ENCODE data around the gene S100A13.

S100A13 gene

GRCh38 chr1:153609585-153609907 is 17.8 kb downstream of the S100A13 start:
- Histone ChIP-seq H3K27me3 (replicated peaks in 2 of 5; ENCODE audit: control insufficient read depth in 4 of 5, insufficient read depth in 5 of 5, low read length in 4 of 5) (no peaks in the 10 kb centered on the region), H3K27ac (ENCODE audit: insufficient read depth in 1 of 2, low read depth in 1 of 2, low read length in 2 of 2, poor library complexity in 1 of 2, severe bottlenecking in 2 of 2) (no peak overlapping the region), H3K36me3 (ENCODE audit: control insufficient read depth in 4 of 4, insufficient read depth in 4 of 4, low read length in 3 of 4) (no peaks in the 10 kb centered on the region), H3K4me1 (ENCODE audit: control extremely low read depth in 1 of 4, control insufficient read depth in 4 of 4, insufficient read depth in 4 of 4, low read length in 3 of 4) (peaks cover 0 to 24% (median 15%) of the 10 kb centered on the region in 4 experiments), H3K4me3 (ENCODE audit: control insufficient read depth in 1 of 7, extremely low read depth in 1 of 7, insufficient read depth in 4 of 7, low read depth in 2 of 7, low read length in 6 of 7) (no peak overlapping the region), H3K9me3 (ENCODE audit: control extremely low read depth in 1 of 5, control insufficient read depth in 4 of 5, insufficient read depth in 2 of 5, low read depth in 1 of 5, low read length in 4 of 5) (no peaks in the 10 kb centered on the region)
- ChIA-PET CTCF (interaction anchor here (1.1 to 4.9 kb wide), 4 partner anchors 8 to 114 kb away, joined by 3 to 30 read pairs (median 4); partner anchors contain the start of gene S100A14), POLR2A (no interaction called here)
- 86% methylated on average over 3 of the region's 6 CpGs for WGBS (ENCODE audit: insufficient coverage)
- no peak for DNase-seq

DNA sequence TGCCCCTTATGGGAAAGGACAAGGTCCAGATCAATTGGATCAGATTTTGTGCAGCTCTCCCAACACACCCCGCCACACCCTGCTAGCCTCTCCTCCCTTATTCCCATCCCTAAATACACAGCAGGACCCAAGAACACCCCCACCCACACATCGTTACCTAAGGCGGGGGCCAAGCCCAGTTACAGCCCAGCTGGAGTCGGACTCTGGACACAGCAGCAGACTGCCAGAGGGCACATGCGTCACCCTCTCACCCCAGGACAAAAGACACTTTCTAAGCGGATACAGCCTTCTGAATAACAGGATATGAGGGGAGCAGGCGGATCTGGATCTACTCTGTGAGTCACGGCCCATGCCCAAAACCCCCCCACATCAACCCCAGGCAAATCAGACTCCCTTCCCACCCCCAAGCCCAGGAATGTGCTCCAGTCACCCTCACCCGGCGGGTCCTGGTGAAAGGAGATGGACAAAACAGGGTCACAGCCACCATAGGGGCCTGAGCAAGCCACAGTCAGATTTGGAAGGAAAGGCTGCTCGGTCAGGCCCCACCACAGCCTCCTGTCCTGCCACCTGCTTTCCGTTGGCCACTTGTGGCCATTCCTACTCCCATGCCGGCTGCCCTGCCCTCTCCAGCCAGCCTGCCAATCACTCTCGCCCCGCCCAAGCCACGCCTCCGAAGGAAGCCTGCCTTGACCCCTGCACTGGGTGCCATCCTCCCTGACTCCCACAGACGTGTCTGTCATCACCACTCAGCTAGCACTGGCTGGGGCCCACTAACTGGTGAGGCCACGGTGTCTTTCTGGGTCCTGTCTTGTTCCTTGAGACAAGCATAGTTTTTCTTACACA is 18.3 kb downstream of the S100A13 start:
- CTCF ChIA-PET, result interaction anchor here (1.1 to 4.9 kb wide), 3 partner anchors 8 to 76 kb away, joined by 3 to 30 read pairs (median 6); partner anchors contain the start of gene S100A14
- no peak overlapping the region for H3K4me3 ChIP-seq (ENCODE audit: control insufficient read depth in 1 of 7, extremely low read depth in 1 of 7, insufficient read depth in 4 of 7, low read depth in 2 of 7, low read length in 6 of 7)
- no peaks in the 10 kb centered on the region for H3K27me3 ChIP-seq (replicated peaks in 2 of 5; ENCODE audit: control insufficient read depth in 4 of 5, insufficient read depth in 5 of 5, low read length in 4 of 5)
- H3K4me1 ChIP-seq (ENCODE audit: control extremely low read depth in 1 of 4, control insufficient read depth in 4 of 4, insufficient read depth in 4 of 4, low read length in 3 of 4), result peaks cover 0 to 24% (median 15%) of the 10 kb centered on the region in 4 experiments
- no peak for DNase-seq
- WGBS (ENCODE audit: insufficient coverage), result 97% methylated on average over 16 of the region's 19 CpGs
- POLR2A ChIA-PET, result no interaction called here
- H3K9me3 ChIP-seq (ENCODE audit: control extremely low read depth in 1 of 5, control insufficient read depth in 4 of 5, insufficient read depth in 2 of 5, low read depth in 1 of 5, low read length in 4 of 5), result no peaks in the 10 kb centered on the region
- H3K36me3 ChIP-seq (ENCODE audit: control insufficient read depth in 4 of 4, insufficient read depth in 4 of 4, low read length in 3 of 4), result no peaks in the 10 kb centered on the region
- H3K27ac ChIP-seq (ENCODE audit: insufficient read depth in 1 of 2, low read depth in 1 of 2, low read length in 2 of 2, poor library complexity in 1 of 2, severe bottlenecking in 2 of 2), result no peak overlapping the region

DNA sequence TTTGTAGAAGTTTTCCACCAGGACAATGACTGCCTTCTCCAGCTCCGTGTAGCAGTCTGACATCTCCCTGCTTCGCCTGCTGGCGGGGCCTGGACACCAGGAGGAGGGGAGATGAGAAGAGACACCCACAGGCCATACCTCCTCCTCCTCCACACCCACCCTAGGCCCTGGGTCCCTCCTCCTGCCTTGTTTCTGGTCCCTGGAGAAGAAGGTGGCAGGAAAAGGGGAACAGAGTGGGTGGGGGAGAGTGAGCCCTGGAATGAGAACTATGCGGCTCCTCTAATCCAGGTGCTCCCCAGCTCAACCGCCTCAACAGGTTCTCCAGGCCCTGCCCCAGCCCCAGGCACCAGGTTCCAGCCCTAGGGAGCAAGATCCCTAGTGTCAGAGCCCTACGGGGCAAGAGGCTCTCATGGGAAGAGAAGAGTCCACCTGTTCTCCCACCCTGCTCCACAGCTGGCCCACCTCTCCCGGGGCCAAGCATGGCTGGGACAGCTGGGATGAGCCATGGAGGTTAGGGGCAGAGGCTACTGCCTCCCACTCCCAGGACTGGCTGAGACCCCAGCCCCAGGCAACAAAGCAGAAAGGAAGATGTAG is 19.1 kb downstream of the S100A13 start:
- WGBS (ENCODE audit: insufficient coverage), result 100% methylated on average over 3 of the region's 7 CpGs
- no peaks in the 10 kb centered on the region for H3K36me3 ChIP-seq (ENCODE audit: control insufficient read depth in 4 of 4, insufficient read depth in 4 of 4, low read length in 3 of 4)
- H3K4me3 ChIP-seq (ENCODE audit: control insufficient read depth in 1 of 7, extremely low read depth in 1 of 7, insufficient read depth in 4 of 7, low read depth in 2 of 7, low read length in 6 of 7), result no peak overlapping the region
- ChIA-PET CTCF (interaction anchor here (1.0 to 4.9 kb wide), 6 partner anchors 9 to 75 kb away, joined by 3 to 30 read pairs (median 4); partner anchors contain the start of gene S100A14), POLR2A (no interaction called here)
- H3K27ac ChIP-seq (ENCODE audit: insufficient read depth in 1 of 2, low read depth in 1 of 2, low read length in 2 of 2, poor library complexity in 1 of 2, severe bottlenecking in 2 of 2), result no peak overlapping the region
- DNase-seq, result no peak
- H3K9me3 ChIP-seq (ENCODE audit: control extremely low read depth in 1 of 5, control insufficient read depth in 4 of 5, insufficient read depth in 2 of 5, low read depth in 1 of 5, low read length in 4 of 5), result no peaks in the 10 kb centered on the region
- H3K4me1 ChIP-seq (ENCODE audit: control extremely low read depth in 1 of 4, control insufficient read depth in 4 of 4, insufficient read depth in 4 of 4, low read length in 3 of 4), result peaks cover 0 to 24% (median 15%) of the 10 kb centered on the region in 4 experiments
- no peaks in the 10 kb centered on the region for H3K27me3 ChIP-seq (replicated peaks in 2 of 5; ENCODE audit: control insufficient read depth in 4 of 5, insufficient read depth in 5 of 5, low read length in 4 of 5)

DNA sequence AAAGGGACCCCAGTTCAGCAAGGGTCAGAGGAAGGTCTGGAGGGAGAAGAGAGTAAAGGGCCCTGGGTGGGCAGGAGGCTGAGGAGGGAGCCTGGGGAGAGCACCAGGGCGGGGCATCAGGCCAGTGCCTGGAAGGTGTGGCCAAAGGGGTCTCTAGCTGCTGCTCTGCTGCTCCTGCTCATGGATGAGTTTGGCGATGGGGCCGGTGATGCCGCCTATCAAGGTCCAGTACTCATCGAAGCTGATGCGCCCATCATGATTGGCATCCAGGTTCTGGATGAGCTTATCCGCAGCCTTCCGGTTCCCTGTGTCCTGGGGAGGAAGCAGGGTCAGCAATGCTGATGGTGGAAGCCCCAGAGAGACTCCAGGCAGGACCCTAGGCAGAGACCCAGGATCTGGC is 19.9 kb downstream of the S100A13 start:
- ChIA-PET CTCF (interaction anchor here (1.0 to 4.9 kb wide), 6 partner anchors 8 to 74 kb away, joined by 3 to 30 read pairs (median 3); partner anchors contain the start of genes S100A13 and S100A14), POLR2A (no interaction called here)
- Histone ChIP-seq H3K9me3 (ENCODE audit: control extremely low read depth in 1 of 5, control insufficient read depth in 4 of 5, insufficient read depth in 2 of 5, low read depth in 1 of 5, low read length in 4 of 5) (no peaks in the 10 kb centered on the region), H3K4me3 (ENCODE audit: control insufficient read depth in 1 of 7, extremely low read depth in 1 of 7, insufficient read depth in 4 of 7, low read depth in 2 of 7, low read length in 6 of 7) (no peak overlapping the region), H3K27me3 (replicated peaks in 2 of 5; ENCODE audit: control insufficient read depth in 4 of 5, insufficient read depth in 5 of 5, low read length in 4 of 5) (no peaks in the 10 kb centered on the region), H3K27ac (ENCODE audit: insufficient read depth in 1 of 2, low read depth in 1 of 2, low read length in 2 of 2, poor library complexity in 1 of 2, severe bottlenecking in 2 of 2) (no peak overlapping the region), H3K36me3 (ENCODE audit: control insufficient read depth in 4 of 4, insufficient read depth in 4 of 4, low read length in 3 of 4) (no peaks in the 10 kb centered on the region), H3K4me1 (ENCODE audit: control extremely low read depth in 1 of 4, control insufficient read depth in 4 of 4, insufficient read depth in 4 of 4, low read length in 3 of 4) (peaks cover 0 to 24% (median 15%) of the 10 kb centered on the region in 4 experiments)
- DNase-seq, result no peak
- WGBS (ENCODE audit: insufficient coverage), result 97% methylated on average over 8 of the region's 8 CpGs

GRCh38 chr1:153606194-153606593 is 21.1 kb downstream of the S100A13 start:
- Histone ChIP-seq H3K36me3 (ENCODE audit: control insufficient read depth in 4 of 4, insufficient read depth in 4 of 4, low read length in 3 of 4) (no peaks in the 10 kb centered on the region), H3K27me3 (replicated peaks in 2 of 5; ENCODE audit: control insufficient read depth in 4 of 5, insufficient read depth in 5 of 5, low read length in 4 of 5) (no peaks in the 10 kb centered on the region), H3K4me3 (ENCODE audit: control insufficient read depth in 1 of 7, extremely low read depth in 1 of 7, insufficient read depth in 4 of 7, low read depth in 2 of 7, low read length in 6 of 7) (no peak overlapping the region), H3K4me1 (ENCODE audit: control extremely low read depth in 1 of 4, control insufficient read depth in 4 of 4, insufficient read depth in 4 of 4, low read length in 3 of 4) (peaks cover 0 to 25% (median 15%) of the 10 kb centered on the region in 4 experiments), H3K9me3 (ENCODE audit: control extremely low read depth in 1 of 5, control insufficient read depth in 4 of 5, insufficient read depth in 2 of 5, low read depth in 1 of 5, low read length in 4 of 5) (no peaks in the 10 kb centered on the region), H3K27ac (ENCODE audit: insufficient read depth in 1 of 2, low read depth in 1 of 2, low read length in 2 of 2, poor library complexity in 1 of 2, severe bottlenecking in 2 of 2) (no peak overlapping the region)
- no peak for DNase-seq
- ChIA-PET POLR2A (no interaction called here), CTCF (interaction anchor here (0.9 to 4.9 kb wide), 5 partner anchors 10 to 73 kb away, joined by 3 to 30 read pairs (median 3); partner anchors contain the start of genes S100A13 and S100A14)
- WGBS (ENCODE audit: insufficient coverage), result 100% methylated on average over 1 of the region's 11 CpGs

- H3K36me3 ChIP-seq (ENCODE audit: control insufficient read depth in 4 of 4, insufficient read depth in 4 of 4, low read length in 3 of 4), result no peaks in the 10 kb centered on the region
- no peaks in the 10 kb centered on the region for H3K27me3 ChIP-seq (replicated peaks in 2 of 5; ENCODE audit: control insufficient read depth in 4 of 5, insufficient read depth in 5 of 5, low read length in 4 of 5)
- H3K4me3 ChIP-seq (ENCODE audit: control insufficient read depth in 1 of 7, extremely low read depth in 1 of 7, insufficient read depth in 4 of 7, low read depth in 2 of 7, low read length in 6 of 7), result no peak overlapping the region
- DNase-seq, result no peak
- H3K4me1 ChIP-seq (ENCODE audit: control extremely low read depth in 1 of 4, control insufficient read depth in 4 of 4, insufficient read depth in 4 of 4, low read length in 3 of 4), result peaks cover 0 to 33% (median 16%) of the 10 kb centered on the region in 4 experiments
- 88% methylated on average over 2 of the region's 6 CpGs for WGBS (ENCODE audit: insufficient coverage)
- H3K9me3 ChIP-seq (ENCODE audit: control extremely low read depth in 1 of 5, control insufficient read depth in 4 of 5, insufficient read depth in 2 of 5, low read depth in 1 of 5, low read length in 4 of 5), result no peaks in the 10 kb centered on the region
- POLR2A ChIA-PET, result no interaction called here
- CTCF ChIA-PET, result interaction anchor here (2.3 to 13.4 kb wide), 2 partner anchors 14 to 30 kb away, joined by 8 to 100 read pairs; partner anchors contain the start of genes S100A14 and S100A16
- H3K27ac ChIP-seq (ENCODE audit: insufficient read depth in 1 of 2, low read depth in 1 of 2, low read length in 2 of 2, poor library complexity in 1 of 2, severe bottlenecking in 2 of 2), result no peak overlapping the region
These were observed 24.6 kb downstream of the S100A13 start for GRCh38 chr1:153602749-153603148.

Measured in common myeloid progenitor, CD34-positive (primary cell).